Suppressor macrophage (primary cell): ENCODE data around the gene MAP3K6.

Experiments used
- DNase-seq, 4 experiments: peaks; one replicate each; pipeline ENCODE4 v3.0.0-alpha.2; 2020 to 2022

Gene MAP3K6

GRCh38 chr1:27356277-27356618 is 10.5 kb downstream of the MAP3K6 start:
- DNase-seq = peak in 1 of 4 experiments; percentile 26

DNA sequence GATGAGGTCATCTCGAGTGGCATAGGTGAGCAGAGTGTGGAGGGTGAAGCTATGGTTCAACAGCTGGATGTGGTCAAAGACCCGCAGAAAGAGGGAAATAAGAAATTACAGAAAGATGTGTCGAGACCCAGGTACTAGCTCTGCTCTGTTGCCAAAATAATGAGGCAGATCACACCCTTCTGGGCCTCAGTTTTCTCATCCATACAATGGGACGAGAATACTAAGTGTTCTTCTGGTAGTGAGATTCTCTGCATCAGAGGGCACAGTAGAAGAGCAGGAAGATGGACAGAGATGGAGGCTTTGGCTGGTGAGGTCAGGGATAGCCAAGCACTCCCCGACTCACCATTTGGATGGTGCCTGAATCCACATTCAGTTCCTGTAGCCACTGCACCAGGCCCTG is 11.1 kb downstream of the MAP3K6 start:
- DNase-seq = no peak

DNA sequence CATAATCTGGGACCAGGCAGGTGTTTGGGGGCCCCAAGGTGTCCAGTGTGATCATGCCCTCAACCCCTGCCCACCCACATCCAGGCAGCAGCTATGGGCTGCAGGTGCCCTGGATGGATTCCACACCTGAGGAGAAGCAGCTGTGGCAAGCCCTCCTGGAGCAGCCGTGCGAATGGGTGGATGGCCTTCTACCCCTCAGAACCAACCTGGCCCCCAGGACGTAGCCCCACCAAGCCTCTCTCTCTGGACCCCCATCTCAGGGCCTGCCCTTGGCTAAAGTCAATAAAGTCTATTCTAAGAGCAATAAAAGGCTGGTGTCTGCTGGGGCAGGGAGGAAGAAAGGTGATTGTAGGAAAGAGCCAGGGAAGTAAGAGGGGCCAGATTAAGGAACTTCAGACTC is 13.1 kb downstream of the MAP3K6 start:
- no peak for DNase-seq

GRCh38 chr1:27353166-27353565 is 13.6 kb downstream of the MAP3K6 start:
- DNase-seq = no peak

DNA sequence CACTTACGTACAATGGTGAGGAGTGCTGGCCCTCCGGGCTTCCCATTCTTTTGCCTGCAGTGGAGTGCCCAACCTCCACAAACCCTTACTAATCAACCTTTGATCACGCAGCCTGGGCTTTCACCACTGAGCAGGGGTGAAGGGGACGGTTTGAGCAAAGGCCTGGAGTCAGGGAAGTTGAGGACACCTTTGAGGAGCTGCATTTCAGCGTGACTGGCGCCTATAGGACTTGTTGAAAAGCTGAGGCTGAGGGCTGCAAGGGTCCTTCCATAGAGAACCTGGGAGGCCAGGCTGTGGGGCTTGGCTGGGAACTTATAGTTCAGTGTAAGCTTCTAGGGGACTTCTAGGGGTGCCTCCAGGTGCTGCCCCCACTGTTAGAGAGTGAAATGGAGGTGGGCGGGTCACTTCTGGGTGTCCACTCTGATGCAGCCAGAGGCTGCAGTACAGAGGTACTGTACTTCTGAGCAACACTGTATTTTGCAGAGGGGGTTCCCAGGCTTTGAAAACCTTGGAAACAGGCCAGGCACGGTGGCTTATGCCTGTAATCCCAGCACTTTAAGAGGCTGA is 15.1 kb downstream of the MAP3K6 start:
- no peak for DNase-seq

DNA sequence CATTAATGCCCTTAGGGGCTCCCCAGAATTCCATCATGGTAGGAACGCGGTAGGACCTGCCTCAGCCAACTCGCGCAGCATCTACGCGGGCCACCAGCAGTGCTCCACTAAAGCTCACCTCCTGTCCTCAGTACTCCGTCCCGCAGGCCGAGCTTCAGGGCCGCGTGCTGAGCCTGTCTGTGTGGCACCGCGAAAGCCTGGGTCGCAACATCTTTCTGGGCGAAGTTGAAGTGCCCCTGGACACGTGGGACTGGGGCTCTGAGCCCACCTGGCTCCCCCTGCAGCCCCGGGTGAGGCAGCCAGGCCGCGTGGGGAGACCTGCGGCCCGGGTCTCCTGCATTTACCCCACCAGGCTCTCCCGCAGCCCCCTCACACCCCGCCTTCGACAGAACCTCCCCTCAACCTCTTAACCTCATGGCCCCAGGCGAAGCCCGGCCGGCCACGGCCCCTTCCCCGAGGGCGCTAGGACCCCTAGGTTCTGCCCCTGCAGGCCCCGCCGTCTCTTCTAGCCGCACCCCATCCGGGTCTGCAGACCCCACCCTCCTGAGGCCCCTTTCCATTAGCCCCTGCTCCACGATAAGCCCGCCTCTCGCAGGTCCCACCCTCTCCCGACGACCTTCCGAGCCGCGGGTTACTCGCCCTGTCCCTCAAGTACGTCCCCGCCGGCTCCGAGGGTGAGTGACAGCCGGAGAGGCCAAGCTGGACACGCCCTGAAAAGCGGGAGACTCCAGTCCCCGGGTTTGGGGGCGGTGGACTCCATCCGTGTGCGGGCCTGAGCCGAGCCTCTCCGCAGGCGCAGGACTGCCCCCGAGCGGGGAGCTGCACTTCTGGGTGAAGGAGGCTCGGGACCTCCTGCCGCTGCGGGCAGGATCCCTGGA is 15.9 kb downstream of the MAP3K6 start:
- no peak for DNase-seq

- peak; percentile 33 to 72 (median 51) for DNase-seq
Measured at GRCh38 chr1:27349784-27350662, 16.7 kb downstream of the MAP3K6 start.

DNA sequence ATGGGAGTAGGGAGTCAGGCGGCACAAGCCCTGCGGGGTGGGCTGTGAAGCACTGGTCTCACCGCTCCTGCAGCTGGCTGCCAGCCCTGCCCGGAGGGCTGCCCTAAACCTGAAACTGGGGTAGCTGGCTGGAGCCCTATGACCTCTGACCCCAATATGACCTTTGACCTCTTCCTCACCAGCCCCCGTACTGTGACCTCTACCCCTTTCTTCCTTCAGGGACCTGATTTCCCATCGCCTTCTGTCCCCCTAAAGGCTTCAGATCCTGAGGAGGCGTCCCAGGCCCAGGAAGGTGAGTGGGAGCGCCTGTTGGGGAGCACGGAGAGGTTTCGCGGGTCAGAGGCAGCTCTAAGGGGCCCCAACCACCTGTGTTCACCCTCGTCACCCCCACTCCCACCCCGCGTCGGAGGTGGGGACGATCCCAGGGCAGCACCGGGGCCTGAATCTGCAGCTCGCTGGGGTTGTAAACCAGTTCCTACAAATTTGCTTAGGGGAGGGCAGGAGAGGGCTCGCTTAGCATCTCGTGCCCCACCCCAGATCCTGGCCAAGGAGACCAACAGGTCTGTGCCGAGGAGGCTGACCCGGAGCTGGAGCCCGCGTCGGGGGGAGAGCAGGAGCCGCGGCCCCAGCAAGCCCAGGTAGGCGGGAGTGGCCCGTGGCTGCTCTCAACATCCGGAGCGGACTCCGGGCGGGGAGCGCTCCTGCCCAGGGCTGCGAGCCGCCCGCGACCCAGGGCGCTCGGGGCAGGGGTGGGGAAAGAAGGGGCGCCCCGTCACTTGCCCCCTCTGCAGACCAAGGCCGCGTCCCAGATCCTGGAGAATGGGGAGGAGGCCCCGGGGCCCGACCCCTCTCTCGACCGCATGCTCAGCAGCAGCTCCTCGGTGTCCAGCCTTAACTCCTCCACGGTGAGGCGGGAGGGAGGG is 17.6 kb downstream of the MAP3K6 start:
- peak in 1 of 4 experiments; percentile 45 for DNase-seq

- no peak for DNase-seq
Measured at GRCh38 chr1:27346991-27347624, 19.7 kb downstream of the MAP3K6 start.

DNA sequence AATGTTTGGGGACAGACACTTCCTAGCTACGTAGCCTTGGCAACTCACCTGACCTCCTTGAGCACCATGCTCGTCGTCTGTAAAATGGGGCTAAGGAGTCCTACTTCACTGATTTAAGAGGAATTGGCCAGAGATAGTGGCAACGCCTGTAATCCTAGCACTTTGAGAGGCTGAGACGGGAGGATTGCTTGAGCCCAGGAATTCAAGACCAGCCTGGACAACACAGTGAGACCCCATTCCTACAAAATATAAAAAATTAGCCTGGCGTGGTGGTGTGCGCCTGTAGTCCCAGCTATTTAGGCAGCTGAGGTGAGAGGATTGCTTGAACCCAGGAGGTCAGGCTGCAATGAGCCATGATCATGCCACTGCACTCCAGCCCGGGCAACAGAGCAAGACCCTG is 20.4 kb downstream of the MAP3K6 start:
- no peak for DNase-seq

DNA sequence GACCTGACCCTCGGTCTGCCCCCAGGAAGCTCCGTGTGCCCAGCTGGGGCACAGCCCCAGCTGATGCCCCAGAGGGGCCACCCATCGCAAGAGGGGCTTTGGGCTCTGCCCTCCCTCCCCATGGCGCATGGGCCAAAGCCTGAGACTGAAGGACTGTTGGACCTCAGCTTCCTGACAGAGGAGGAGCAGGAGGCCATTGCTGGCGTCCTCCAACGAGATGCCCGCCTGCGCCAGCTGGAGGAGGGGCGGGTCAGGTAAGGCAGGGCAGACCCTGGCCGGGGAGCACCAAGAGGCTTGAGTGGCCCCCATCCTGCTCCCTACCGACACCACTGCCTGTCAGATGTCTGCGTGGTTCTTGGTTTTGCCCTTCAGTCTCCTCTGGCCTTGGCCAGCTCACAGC is 21.5 kb downstream of the MAP3K6 start:
- DNase-seq = no peak

GRCh38 chr1:27343639-27344025 is 23.1 kb downstream of the MAP3K6 start:
- DNase-seq = no peak

DNA sequence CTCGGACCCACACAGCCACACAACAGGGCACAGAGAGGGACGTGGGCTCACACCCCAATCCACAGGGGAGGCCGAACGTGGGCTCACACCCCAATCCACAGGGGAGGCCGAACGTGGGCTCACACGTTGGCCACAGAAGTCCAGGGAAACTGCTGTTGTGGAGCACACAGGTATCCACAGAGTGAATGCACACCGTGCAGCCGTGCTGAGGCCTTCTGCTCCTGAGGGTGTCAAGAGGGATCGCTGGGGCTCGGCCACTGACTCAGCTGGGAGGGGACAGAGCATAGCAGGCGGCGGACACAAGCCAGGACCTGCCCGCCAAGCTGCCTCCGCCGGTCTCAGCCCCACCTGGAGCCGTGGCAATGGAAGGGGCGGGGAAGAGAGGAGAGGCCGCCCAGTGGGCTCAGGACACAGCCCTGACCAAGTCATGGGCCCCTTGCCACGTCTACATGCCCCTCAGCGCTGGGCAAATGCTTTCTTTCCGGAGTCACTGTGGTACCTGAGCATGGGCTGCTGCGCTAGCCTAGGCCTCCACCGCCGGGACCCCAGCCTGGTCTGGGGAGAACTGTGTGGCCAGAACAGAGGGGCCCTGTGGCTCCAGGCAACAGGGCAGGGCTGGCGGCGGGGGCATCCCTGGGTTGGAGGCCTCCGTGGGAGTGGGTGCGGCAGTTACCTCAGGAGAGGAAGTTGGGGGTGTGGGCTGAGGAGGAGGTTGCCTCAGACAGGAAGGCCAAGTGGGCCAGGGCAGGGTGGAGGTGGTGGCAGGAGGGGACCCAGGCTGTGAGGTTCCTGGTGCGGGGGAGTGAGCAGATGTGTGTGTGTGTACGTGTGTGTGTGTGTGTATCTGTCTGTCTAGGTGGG is 23.8 kb downstream of the MAP3K6 start:
- peak; percentile 36 to 77 (median 66) for DNase-seq

GRCh38 chr1:27342391-27342777 is 24.4 kb downstream of the MAP3K6 start:
- DNase-seq = peak in 1 of 4 experiments; percentile 22

- peak; percentile 70 to 89 (median 83) for DNase-seq
Measured at GRCh38 chr1:27341525-27342252, 25.1 kb downstream of the MAP3K6 start, which contains the start of gene SYTL1. TSS of gene SYTL1 (plus strand) at chr1:27342022. CDS start at chr1:27345335, 3,313 bp downstream.

DNA sequence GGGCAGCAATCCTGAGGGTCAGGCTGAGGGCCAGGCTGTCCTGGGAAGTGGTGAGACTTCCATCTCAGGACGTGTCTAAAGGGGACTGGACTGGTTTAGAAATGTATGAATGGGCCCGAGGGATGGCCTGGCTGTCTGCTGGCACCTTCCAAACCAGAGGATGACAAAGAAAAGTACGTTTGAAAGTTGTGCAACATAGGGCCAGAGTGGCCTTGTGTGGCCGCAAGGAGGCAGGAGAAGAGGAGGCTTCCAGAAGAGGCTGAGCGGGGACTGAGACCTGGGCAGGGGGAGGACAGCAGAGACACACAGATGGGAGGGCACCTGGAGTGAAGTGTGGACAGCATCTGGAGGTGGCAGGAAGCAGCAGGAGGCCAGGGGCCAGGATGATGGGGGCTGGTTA is 27.5 kb downstream of the MAP3K6 start:
- DNase-seq = peak in 1 of 4 experiments; percentile 20

DNA sequence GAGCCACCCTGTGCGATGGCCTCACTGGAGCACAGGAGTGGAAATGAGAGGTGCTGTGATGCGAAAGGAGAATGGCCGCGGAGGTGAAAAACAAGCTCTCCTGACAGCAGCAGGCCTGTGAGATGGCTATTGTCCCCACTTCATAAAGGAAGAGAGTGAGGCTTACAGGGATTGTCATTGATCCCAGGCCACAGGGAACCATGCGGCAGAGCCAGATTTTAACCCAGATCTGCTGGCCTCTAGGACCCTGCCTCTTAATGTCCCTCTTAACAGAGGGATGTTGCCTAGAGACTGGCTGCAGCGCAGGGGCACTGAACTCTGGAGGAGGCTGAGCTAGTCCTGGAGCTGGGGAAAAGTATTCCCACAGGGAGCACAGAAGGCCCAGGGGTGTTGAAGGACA is 28.0 kb downstream of the MAP3K6 start:
- no peak for DNase-seq

GRCh38 chr1:27336756-27337155 is 30.0 kb downstream of the MAP3K6 start:
- DNase-seq = no peak

- DNase-seq = no peak
Measured at GRCh38 chr1:27335506-27336422, 31.0 kb downstream of the MAP3K6 start.
